NT2/D1 (cell line): Measurements from ENCODE around the gene GPR152.

Experiments used
- SUZ12 ChIP-seq: IDR thresholded peaks from 2 replicates; pipeline ENCODE4 v1.6.1; 2011; ENCODE audit not compliant: insufficient read length, insufficient read depth; ENCODE audit errors: extremely low read depth
- ZNF274 ChIP-seq: IDR thresholded peaks from 2 replicates; pipeline ENCODE4 v1.6.1; 2011; ENCODE audit warnings: mild to moderate bottlenecking, low read depth, low read length

- TF ChIP-seq SUZ12 (no peak), ZNF274 (no peak)
These were observed 13.8 kb upstream of the GPR152 start for GRCh38 chr11:67466367-67466766.
